HepG2 (cell line): Measurements from ENCODE around the gene MAPK11. TPM values are rescaled to one million over a fixed set of nuclear protein-coding genes. Genes with fewer than 3 reads are reported as not detected.

Experiments
- ADNP ChIP-seq: sonication (generic); formaldehyde crosslinking; IDR thresholded peaks from 2 replicates; pipeline ENCODE4 v1.4.0; 2020; ENCODE audit warnings: missing genetic modification reagents
- EP300 ChIP-seq, 3 experiments: sonication (generic) in 1 of 3; formaldehyde crosslinking in 1 of 3; IDR thresholded peaks; 2 replicates each; pipeline versions ENCODE4 v1.5.1 to v1.6.1; 2011 to 2020; ENCODE audit warnings: low read depth in 2 of 3, low read length in 2 of 3, borderline replicate concordance in 1 of 3, improper control_type of control experiment in 1 of 3, mild to moderate bottlenecking in 1 of 3, missing genetic modification reagents in 1 of 3, moderate library complexity in 1 of 3
- ESRRA ChIP-seq: sonication (generic); formaldehyde crosslinking; IDR thresholded peaks from 2 replicates; pipeline ENCODE4 v1.5.1; 2020; ENCODE audit warnings: mild to moderate bottlenecking, low read depth, missing genetic modification reagents
- HNF4A ChIP-seq: sonication (generic); formaldehyde crosslinking; IDR thresholded peaks from 2 replicates; pipeline ENCODE4 v1.4.0; 2020; ENCODE audit warnings: missing genetic modification reagents
- IKZF1 ChIP-seq: fragments of 450-650 bp; IDR thresholded peaks from 2 replicates; pipeline ENCODE4 v1.7.1; 2016
- NR2C2 ChIP-seq: sonication (generic); formaldehyde crosslinking; IDR thresholded peaks from 2 replicates; pipeline ENCODE4 v1.4.0; 2020; ENCODE audit warnings: missing genetic modification reagents, mild to moderate bottlenecking, moderate library complexity, borderline replicate concordance
- STAT5B ChIP-seq: sonication (generic); formaldehyde crosslinking; IDR thresholded peaks from 2 replicates; pipeline ENCODE4 v1.4.0; 2020; ENCODE audit warnings: missing genetic modification reagents
- SYNCRIP ChIP-seq: fragments of 200-400 bp; formaldehyde crosslinking; IDR thresholded peaks from 2 replicates; pipeline ENCODE4 v1.6.1; 2018; ENCODE audit warnings: mild to moderate bottlenecking, low read depth, low read length; ENCODE audit not compliant: insufficient read depth
- ZKSCAN5 ChIP-seq: sonication (generic); formaldehyde crosslinking; IDR thresholded peaks from 2 replicates; pipeline ENCODE4 v1.5.1; 2020; ENCODE audit warnings: mild to moderate bottlenecking, missing genetic modification reagents
- ZNF441 ChIP-seq: sonication (generic); formaldehyde crosslinking; IDR thresholded peaks from 2 replicates; pipeline ENCODE4 v1.7.0; 2021; ENCODE audit warnings: missing genetic modification reagents, borderline replicate concordance
- ZNF747 ChIP-seq: sonication (generic); formaldehyde crosslinking; IDR thresholded peaks from 2 replicates; pipeline ENCODE4 v1.8.1; 2023; ENCODE audit warnings: missing genetic modification reagents, mild to moderate bottlenecking, borderline replicate concordance
- ZSCAN21 ChIP-seq: sonication (generic); formaldehyde crosslinking; IDR thresholded peaks from 2 replicates; pipeline ENCODE4 v1.8.0; 2022; ENCODE audit warnings: mild to moderate bottlenecking, missing genetic modification reagents, moderate library complexity, borderline replicate concordance
- polyA plus RNA-seq, 8 experiments: library from polyadenylated mRNA; depleted of rRNA in 3 of 8; stranded (reverse) in 7 of 8; unstranded in 1 of 8; fragments of >200 nt; fragmentation: Illumina TruSeq in 4 of 8; extraction: Trizol in 4 of 8; gene quantifications; 2 replicates each; pipeline versions ENCODE4 v1.2.1 to v1.2.3, GENCODE V29; 2011 to 2016; ENCODE audit warnings: low read depth in 4 of 8, missing spikeins in 1 of 8, mixed read lengths in 1 of 8; ENCODE audit not compliant: insufficient read depth in 1 of 8
- total RNA-seq, 5 experiments: library from RNA; depleted of rRNA; stranded (reverse); fragments of >200 nt; fragmentation: Illumina TruSeq; extraction: Trizol; gene quantifications; 2 replicates each; pipeline ENCODE4 v1.2.3, GENCODE V29; 2016; ENCODE audit warnings: low read depth in 1 of 5
- TF ChIP-seq, protein P1 (sequence below): sonication (generic); formaldehyde crosslinking; IDR thresholded peaks from 2 replicates; pipeline ENCODE4 v1.4.0; 2020; ENCODE audit warnings: mild to moderate bottlenecking, missing genetic modification reagents
- TF ChIP-seq, protein P2 (sequence below): sonication (generic); formaldehyde crosslinking; conservative IDR thresholded peaks from 2 replicates; pipeline ENCODE4 v1.5.0; 2020; ENCODE audit warnings: missing genetic modification reagents
- TF ChIP-seq, protein P3 (sequence below): sonication (generic); formaldehyde crosslinking; IDR thresholded peaks from 2 replicates; pipeline ENCODE4 v1.8.1; 2023; ENCODE audit warnings: mild to moderate bottlenecking, missing genetic modification reagents, borderline replicate concordance
- TF ChIP-seq, protein P4 (sequence below): sonication (generic); formaldehyde crosslinking; IDR thresholded peaks from 2 replicates; pipeline ENCODE4 v1.4.0; 2020; ENCODE audit warnings: missing genetic modification reagents, borderline replicate concordance
- TF ChIP-seq, protein P5 (sequence below): sonication (generic); formaldehyde crosslinking; IDR thresholded peaks from 2 replicates; pipeline ENCODE4 v1.4.0; 2020; ENCODE audit warnings: missing genetic modification reagents
- TF ChIP-seq, protein P6 (sequence below): sonication (generic); formaldehyde crosslinking; IDR thresholded peaks from 2 replicates; pipeline ENCODE4 v1.9.0; 2022; ENCODE audit warnings: low read depth, missing genetic modification reagents

Gene MAPK11
- total and polyA plus RNA-seq, 2 of the 13 experiments (the other 11 are each of a cell fraction or from before 2014, with no cell fraction given) = 0.15 to 0.17 TPM

DNA sequence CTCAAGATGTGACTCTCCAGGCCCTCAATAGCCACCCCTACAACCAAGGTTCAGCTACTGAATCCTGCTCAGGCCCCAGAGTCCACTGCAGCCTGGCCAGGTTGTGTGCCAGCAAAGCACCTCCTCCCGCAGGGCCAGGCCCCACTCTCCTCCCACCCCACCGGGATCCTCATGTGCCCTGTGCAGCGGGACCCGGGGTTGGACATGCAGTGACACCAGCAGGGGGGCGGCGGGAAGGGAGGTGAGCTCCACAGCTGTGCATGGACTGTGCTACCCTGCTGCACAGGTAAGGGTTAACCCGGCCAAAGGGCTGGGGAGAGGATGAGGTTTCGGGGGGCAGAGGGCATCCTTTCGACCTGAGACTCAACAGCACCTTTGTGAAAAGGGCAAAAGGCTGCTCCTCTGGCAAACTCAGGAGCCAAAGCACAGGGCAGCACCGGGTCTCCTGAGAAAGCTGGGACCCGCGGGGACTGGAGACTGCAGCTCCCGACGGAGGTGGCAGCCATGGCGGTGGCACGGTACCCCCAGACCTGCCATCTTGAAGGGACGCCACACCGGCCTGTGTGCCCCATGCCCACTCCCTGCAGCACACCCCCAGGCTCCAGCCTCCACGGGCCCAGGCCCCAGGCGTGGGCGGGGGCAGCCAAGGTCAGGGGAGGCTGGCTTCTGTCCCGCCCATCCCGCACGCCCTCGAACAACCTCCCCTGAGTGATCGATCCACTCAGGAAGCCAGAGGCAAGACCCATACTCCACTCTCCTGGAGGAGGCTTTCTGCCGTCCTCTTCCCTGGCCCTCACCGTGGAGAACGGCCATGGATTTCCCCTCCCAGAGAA lies 26.7 kb upstream of the MAPK11 start (continued):
- TF ChIP-seq, protein P1, sequence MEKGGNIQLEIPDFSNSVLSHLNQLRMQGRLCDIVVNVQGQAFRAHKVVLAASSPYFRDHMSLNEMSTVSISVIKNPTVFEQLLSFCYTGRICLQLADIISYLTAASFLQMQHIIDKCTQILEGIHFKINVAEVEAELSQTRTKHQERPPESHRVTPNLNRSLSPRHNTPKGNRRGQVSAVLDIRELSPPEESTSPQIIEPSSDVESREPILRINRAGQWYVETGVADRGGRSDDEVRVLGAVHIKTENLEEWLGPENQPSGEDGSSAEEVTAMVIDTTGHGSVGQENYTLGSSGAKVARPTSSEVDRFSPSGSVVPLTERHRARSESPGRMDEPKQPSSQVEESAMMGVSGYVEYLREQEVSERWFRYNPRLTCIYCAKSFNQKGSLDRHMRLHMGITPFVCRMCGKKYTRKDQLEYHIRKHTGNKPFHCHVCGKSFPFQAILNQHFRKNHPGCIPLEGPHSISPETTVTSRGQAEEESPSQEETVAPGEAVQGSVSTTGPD (CRISPR knock-in tag) = no peak
- TF ChIP-seq ESRRA = no peak
- TF ChIP-seq, protein P2, sequence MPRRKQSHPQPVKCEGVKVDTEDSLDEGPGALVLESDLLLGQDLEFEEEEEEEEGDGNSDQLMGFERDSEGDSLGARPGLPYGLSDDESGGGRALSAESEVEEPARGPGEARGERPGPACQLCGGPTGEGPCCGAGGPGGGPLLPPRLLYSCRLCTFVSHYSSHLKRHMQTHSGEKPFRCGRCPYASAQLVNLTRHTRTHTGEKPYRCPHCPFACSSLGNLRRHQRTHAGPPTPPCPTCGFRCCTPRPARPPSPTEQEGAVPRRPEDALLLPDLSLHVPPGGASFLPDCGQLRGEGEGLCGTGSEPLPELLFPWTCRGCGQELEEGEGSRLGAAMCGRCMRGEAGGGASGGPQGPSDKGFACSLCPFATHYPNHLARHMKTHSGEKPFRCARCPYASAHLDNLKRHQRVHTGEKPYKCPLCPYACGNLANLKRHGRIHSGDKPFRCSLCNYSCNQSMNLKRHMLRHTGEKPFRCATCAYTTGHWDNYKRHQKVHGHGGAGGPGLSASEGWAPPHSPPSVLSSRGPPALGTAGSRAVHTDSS (CRISPR knock-in tag) = no peak
- no peak for TF ChIP-seq ZSCAN21 (CRISPR knock-in tag)
- TF ChIP-seq SYNCRIP = no peak
- peak; percentile 33; the same call in 1 of the 2 replicates for TF ChIP-seq NR2C2 (CRISPR knock-in tag)
- TF ChIP-seq, protein P3, sequence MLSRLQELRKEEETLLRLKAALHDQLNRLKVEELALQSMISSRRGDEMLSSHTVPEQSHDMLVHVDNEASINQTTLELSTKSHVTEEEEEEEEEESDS (CRISPR knock-in tag) = no peak
- TF ChIP-seq ZNF747 (CRISPR knock-in tag) = 0 out of 2 replicates have a peak, but pooled peaks have one; percentile 25
- no peak for TF ChIP-seq ADNP (CRISPR knock-in tag)
- TF ChIP-seq, protein P4, sequence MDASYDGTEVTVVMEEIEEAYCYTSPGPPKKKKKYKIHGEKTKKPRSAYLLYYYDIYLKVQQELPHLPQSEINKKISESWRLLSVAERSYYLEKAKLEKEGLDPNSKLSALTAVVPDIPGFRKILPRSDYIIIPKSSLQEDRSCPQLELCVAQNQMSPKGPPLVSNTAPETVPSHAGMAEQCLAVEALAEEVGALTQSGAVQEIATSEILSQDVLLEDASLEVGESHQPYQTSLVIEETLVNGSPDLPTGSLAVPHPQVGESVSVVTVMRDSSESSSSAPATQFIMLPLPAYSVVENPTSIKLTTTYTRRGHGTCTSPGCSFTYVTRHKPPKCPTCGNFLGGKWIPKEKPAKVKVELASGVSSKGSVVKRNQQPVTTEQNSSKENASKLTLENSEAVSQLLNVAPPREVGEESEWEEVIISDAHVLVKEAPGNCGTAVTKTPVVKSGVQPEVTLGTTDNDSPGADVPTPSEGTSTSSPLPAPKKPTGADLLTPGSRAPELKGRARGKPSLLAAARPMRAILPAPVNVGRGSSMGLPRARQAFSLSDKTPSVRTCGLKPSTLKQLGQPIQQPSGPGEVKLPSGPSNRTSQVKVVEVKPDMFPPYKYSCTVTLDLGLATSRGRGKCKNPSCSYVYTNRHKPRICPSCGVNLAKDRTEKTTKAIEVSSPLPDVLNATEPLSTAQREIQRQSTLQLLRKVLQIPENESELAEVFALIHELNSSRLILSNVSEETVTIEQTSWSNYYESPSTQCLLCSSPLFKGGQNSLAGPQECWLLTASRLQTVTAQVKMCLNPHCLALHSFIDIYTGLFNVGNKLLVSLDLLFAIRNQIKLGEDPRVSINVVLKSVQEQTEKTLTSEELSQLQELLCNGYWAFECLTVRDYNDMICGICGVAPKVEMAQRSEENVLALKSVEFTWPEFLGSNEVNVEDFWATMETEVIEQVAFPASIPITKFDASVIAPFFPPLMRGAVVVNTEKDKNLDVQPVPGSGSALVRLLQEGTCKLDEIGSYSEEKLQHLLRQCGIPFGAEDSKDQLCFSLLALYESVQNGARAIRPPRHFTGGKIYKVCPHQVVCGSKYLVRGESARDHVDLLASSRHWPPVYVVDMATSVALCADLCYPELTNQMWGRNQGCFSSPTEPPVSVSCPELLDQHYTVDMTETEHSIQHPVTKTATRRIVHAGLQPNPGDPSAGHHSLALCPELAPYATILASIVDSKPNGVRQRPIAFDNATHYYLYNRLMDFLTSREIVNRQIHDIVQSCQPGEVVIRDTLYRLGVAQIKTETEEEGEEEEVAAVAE (CRISPR knock-in tag) = no peak
- TF ChIP-seq, protein P5, sequence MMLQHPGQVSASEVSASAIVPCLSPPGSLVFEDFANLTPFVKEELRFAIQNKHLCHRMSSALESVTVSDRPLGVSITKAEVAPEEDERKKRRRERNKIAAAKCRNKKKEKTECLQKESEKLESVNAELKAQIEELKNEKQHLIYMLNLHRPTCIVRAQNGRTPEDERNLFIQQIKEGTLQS (CRISPR knock-in tag) = no peak
- TF ChIP-seq HNF4A (CRISPR knock-in tag) = no peak
- no peak for TF ChIP-seq EP300 (IDR thresholded peaks at IDR 0.05; ENCODE audit: low read depth in 2 of 2, low read length in 2 of 2)
- TF ChIP-seq EP300 (CRISPR knock-in tag; IDR thresholded peaks at IDR 0.05; ENCODE audit: borderline replicate concordance) = no peak
- no peak for TF ChIP-seq ZNF441
- no peak for TF ChIP-seq STAT5B (CRISPR knock-in tag)
- TF ChIP-seq, protein P6, sequence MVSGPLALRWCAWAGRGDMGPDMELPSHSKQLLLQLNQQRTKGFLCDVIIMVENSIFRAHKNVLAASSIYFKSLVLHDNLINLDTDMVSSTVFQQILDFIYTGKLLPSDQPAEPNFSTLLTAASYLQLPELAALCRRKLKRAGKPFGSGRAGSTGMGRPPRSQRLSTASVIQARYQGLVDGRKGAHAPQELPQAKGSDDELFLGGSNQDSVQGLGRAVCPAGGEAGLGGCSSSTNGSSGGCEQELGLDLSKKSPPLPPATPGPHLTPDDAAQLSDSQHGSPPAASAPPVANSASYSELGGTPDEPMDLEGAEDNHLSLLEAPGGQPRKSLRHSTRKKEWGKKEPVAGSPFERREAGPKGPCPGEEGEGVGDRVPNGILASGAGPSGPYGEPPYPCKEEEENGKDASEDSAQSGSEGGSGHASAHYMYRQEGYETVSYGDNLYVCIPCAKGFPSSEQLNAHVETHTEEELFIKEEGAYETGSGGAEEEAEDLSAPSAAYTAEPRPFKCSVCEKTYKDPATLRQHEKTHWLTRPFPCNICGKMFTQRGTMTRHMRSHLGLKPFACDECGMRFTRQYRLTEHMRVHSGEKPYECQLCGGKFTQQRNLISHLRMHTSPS = peak; percentile 62; the same call in 1 of the 2 replicates
- TF ChIP-seq IKZF1 = no peak
- no peak for TF ChIP-seq ZKSCAN5 (CRISPR knock-in tag)
